ENCODE results near the gene ZNF423. TPM values are rescaled to one million over a fixed set of nuclear protein-coding genes. Genes with fewer than 3 reads are reported as not detected.

The ZNF423 gene
- total RNA-seq, 4 donors from 2014 or later, result 1.4 to 20.6 (median 4.7) TPM

- H3K4me3 ChIP-seq, result no peak overlapping the region
- no peak for TF ChIP-seq CTCF (IDR thresholded peaks at IDR 0.05)
- no peak for TF ChIP-seq POLR2A (IDR thresholded peaks at IDR 0.05)
- H3K27ac ChIP-seq, result no peak overlapping the region
- no peaks in the 10 kb centered on the region for H3K27me3 ChIP-seq
- DNase-seq, result no peak
- H3K9me3 ChIP-seq, result no peaks in the 10 kb centered on the region
- no peaks in the 10 kb centered on the region for H3K4me1 ChIP-seq
- no peaks in the 10 kb centered on the region for H3K36me3 ChIP-seq
Measured at GRCh38 chr16:49737541-49737940, 118.4 kb downstream of the ZNF423 start.

GRCh38 chr16:49734331-49734730, 121.6 kb downstream of the ZNF423 start:
- H3K27me3 ChIP-seq, result no peaks in the 10 kb centered on the region
- TF ChIP-seq CTCF (IDR thresholded peaks at IDR 0.05) (no peak), POLR2A (IDR thresholded peaks at IDR 0.05) (no peak)
- H3K4me3 ChIP-seq, result no peak overlapping the region
- no peak overlapping the region for H3K27ac ChIP-seq
- no peaks in the 10 kb centered on the region for H3K4me1 ChIP-seq
- no peak for DNase-seq
- H3K36me3 ChIP-seq, result no peaks in the 10 kb centered on the region
- no peaks in the 10 kb centered on the region for H3K9me3 ChIP-seq

- DNase-seq, result no peak
- H3K36me3 ChIP-seq, result no peaks in the 10 kb centered on the region
- no peaks in the 10 kb centered on the region for H3K9me3 ChIP-seq
- H3K27me3 ChIP-seq, result no peaks in the 10 kb centered on the region
- TF ChIP-seq CTCF (IDR thresholded peaks at IDR 0.05), result no peak
- no peak for TF ChIP-seq POLR2A (IDR thresholded peaks at IDR 0.05)
- H3K4me3 ChIP-seq, result no peak overlapping the region
- no peak overlapping the region for H3K27ac ChIP-seq
- no peaks in the 10 kb centered on the region for H3K4me1 ChIP-seq
Measured at GRCh38 chr16:49733313-49734009, 122.5 kb downstream of the ZNF423 start.

GRCh38 chr16:49731911-49732310, 124.0 kb downstream of the ZNF423 start:
- H3K9me3 ChIP-seq, result no peaks in the 10 kb centered on the region
- H3K4me1 ChIP-seq, result no peaks in the 10 kb centered on the region
- TF ChIP-seq CTCF (IDR thresholded peaks at IDR 0.05), result no peak
- TF ChIP-seq POLR2A (IDR thresholded peaks at IDR 0.05), result no peak
- H3K27me3 ChIP-seq, result no peaks in the 10 kb centered on the region
- no peak overlapping the region for H3K27ac ChIP-seq
- H3K36me3 ChIP-seq, result no peaks in the 10 kb centered on the region
- no peak overlapping the region for H3K4me3 ChIP-seq
- DNase-seq, result no peak

GRCh38 chr16:49730772-49731171, 125.1 kb downstream of the ZNF423 start:
- Histone ChIP-seq H3K4me1 (no peaks in the 10 kb centered on the region), H3K9me3 (no peaks in the 10 kb centered on the region), H3K27ac (no peak overlapping the region), H3K27me3 (no peaks in the 10 kb centered on the region), H3K36me3 (no peaks in the 10 kb centered on the region), H3K4me3 (no peak overlapping the region)
- TF ChIP-seq CTCF (IDR thresholded peaks at IDR 0.05) (no peak), POLR2A (IDR thresholded peaks at IDR 0.05) (no peak)
- DNase-seq, result no peak

- Histone ChIP-seq H3K27ac (no peak overlapping the region), H3K27me3 (no peaks in the 10 kb centered on the region), H3K4me3 (no peak overlapping the region), H3K4me1 (no peaks in the 10 kb centered on the region), H3K36me3 (no peaks in the 10 kb centered on the region), H3K9me3 (no peaks in the 10 kb centered on the region)
- no peak for TF ChIP-seq CTCF (IDR thresholded peaks at IDR 0.05)
- no peak for TF ChIP-seq POLR2A (IDR thresholded peaks at IDR 0.05)
- DNase-seq, result no peak
Measured at GRCh38 chr16:49727611-49728010, 128.3 kb downstream of the ZNF423 start.

Data from Peyer's patch (tissue), 4 donors.